ENCODE measurements around the gene MYH9. TPM values are rescaled to one million over a fixed set of nuclear protein-coding genes. Genes with fewer than 3 reads are reported as not detected.
A peak's percentile ranks its signal among the peaks of the same experiment; 100 is the strongest.

MYH9 gene
- total RNA-seq, 4 donors from 2014 or later: 337 to 553 (median 433) TPM

- Histone ChIP-seq H3K9me3 (no peaks in the 10 kb centered on the region), H3K4me1 (peaks cover 11 to 92% (median 67%) of the 10 kb centered on the region in 4 donors), H3K4me3 (peak overlapping the region in 1 of 4 donors; percentile 3), H3K27ac (peak overlapping the region; percentile 63 to 100 (median 92)), H3K36me3 (peaks cover 0 to 6% (median 0%) of the 10 kb centered on the region in 3 donors), H3K27me3 (no peaks in the 10 kb centered on the region)
- DNase-seq: no peak
- TF ChIP-seq CTCF (IDR thresholded peaks at IDR 0.05): no peak
- no peak for TF ChIP-seq POLR2A (IDR thresholded peaks at IDR 0.05)
Measured at GRCh38 chr22:36355894-36356293, 31.9 kb downstream of the MYH9 start.

- peak overlapping the region; percentile 63 to 100 (median 92) for H3K27ac ChIP-seq
- H3K36me3 ChIP-seq: peaks cover 0 to 6% (median 0%) of the 10 kb centered on the region in 3 donors
- no peak for DNase-seq
- TF ChIP-seq POLR2A (IDR thresholded peaks at IDR 0.05) (no peak), CTCF (IDR thresholded peaks at IDR 0.05) (no peak)
- H3K9me3 ChIP-seq: no peaks in the 10 kb centered on the region
- H3K4me3 ChIP-seq: peak overlapping the region in 1 of 4 donors; percentile 3
- H3K27me3 ChIP-seq: no peaks in the 10 kb centered on the region
- peaks cover 8 to 92% (median 67%) of the 10 kb centered on the region in 4 donors for H3K4me1 ChIP-seq
Measured at GRCh38 chr22:36355362-36355761, 32.4 kb downstream of the MYH9 start.

GRCh38 chr22:36352803-36353507, 34.8 kb downstream of the MYH9 start:
- Histone ChIP-seq H3K4me3 (peak overlapping the region in 1 of 4 donors; percentile 2), H3K36me3 (peaks cover 0 to 20% (median 0%) of the 10 kb centered on the region in 3 donors), H3K9me3 (no peaks in the 10 kb centered on the region), H3K27ac (peak overlapping the region; percentile 63 to 99 (median 76)), H3K27me3 (no peaks in the 10 kb centered on the region), H3K4me1 (peaks cover 8 to 90% (median 51%) of the 10 kb centered on the region in 4 donors)
- TF ChIP-seq POLR2A (IDR thresholded peaks at IDR 0.05) (no peak), CTCF (IDR thresholded peaks at IDR 0.05) (peak in 1 of 6 experiments; percentile 0)
- peak in 1 of 3 donors; percentile 51 for DNase-seq

GRCh38 chr22:36351921-36352802, 35.6 kb downstream of the MYH9 start:
- Histone ChIP-seq H3K9me3 (no peaks in the 10 kb centered on the region), H3K27ac (peak overlapping the region; percentile 63 to 99 (median 76)), H3K27me3 (no peaks in the 10 kb centered on the region), H3K4me1 (peaks cover 8 to 85% (median 43%) of the 10 kb centered on the region in 4 donors), H3K4me3 (peak overlapping the region in 1 of 4 donors; percentile 2), H3K36me3 (peaks cover 0 to 25% (median 0%) of the 10 kb centered on the region in 3 donors)
- no peak for DNase-seq
- TF ChIP-seq CTCF (IDR thresholded peaks at IDR 0.05) (no peak), POLR2A (IDR thresholded peaks at IDR 0.05) (no peak)

- no peak overlapping the region for H3K4me3 ChIP-seq
- peaks cover 0 to 32% (median 0%) of the 10 kb centered on the region in 3 donors for H3K36me3 ChIP-seq
Measured at GRCh38 chr22:36350751-36351594, 36.8 kb downstream of the MYH9 start.

More at GRCh38 chr22:36350751-36351594, 36.8 kb downstream of the MYH9 start:
- Histone ChIP-seq H3K27ac (peak overlapping the region; percentile 63 to 99 (median 76)), H3K9me3 (no peaks in the 10 kb centered on the region), H3K4me1 (peaks cover 6 to 85% (median 33%) of the 10 kb centered on the region in 4 donors), H3K27me3 (no peaks in the 10 kb centered on the region)
- TF ChIP-seq POLR2A (IDR thresholded peaks at IDR 0.05) (no peak), CTCF (IDR thresholded peaks at IDR 0.05) (no peak)
- no peak for DNase-seq

All from Peyer's patch (tissue), 4 donors.